Erythroblast (primary cell): ENCODE data around the gene HINFP.

Experiments
- GATA1 ChIP-seq: IDR thresholded peaks from 2 replicates; pipeline ENCODE4 v1.6.1; 2011; ENCODE audit warnings: low read depth, mild to moderate bottlenecking, control low read depth, low read length, moderate library complexity
- POLR2A ChIP-seq: IDR thresholded peaks from 2 replicates; pipeline ENCODE4 v1.6.1; 2011; ENCODE audit warnings: mild to moderate bottlenecking, low read length

DNA sequence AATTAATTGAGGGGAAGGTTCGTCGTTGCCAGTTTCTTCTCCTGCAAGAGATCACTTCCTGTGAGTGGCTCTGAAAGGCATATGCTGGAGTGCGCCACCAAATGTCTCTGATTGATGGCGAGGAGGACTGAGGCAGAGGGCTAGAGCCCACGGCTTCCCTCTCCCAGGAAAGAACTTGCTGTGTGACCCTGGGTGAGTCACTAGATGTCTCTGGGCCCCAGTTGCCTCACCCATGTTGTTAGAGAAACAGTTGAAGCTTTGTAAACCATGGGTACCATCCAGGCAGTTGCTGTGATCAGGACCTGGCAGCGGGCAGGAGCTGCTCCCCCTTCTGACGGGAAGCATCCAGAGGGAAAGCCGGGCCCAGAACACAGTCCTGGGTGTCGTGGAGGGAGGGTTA lies 30.7 kb downstream of the HINFP start:
- TF ChIP-seq POLR2A (no peak), GATA1 (no peak)
